GM13977 (cell line): Measurements from ENCODE around the gene ABCC1.

Experiments used
- DNase-seq: peaks from one replicate; pipeline ENCODE4 v3.0.0; 2012; ENCODE audit warnings: low spot score
- in situ Hi-C: fragments of 300-500 bp; cut with MboI; formaldehyde crosslinking; loops from one replicate; pipeline ENCODE4 v1.12.0; 2022; ENCODE audit warnings: low sequenced_read_pairs, low pct_unique_long_range_greater_than_20kb, mixed read lengths, inconsistent platforms; ENCODE audit not compliant: unreplicated experiment
- TF ChIP-seq, protein P1 (sequence below): IDR thresholded peaks from 2 replicates; pipeline ENCODE4 v1.5.1; 2012; ENCODE audit warnings: mild to moderate bottlenecking, control low read depth; ENCODE audit not compliant: insufficient read depth; ENCODE audit errors: extremely low read depth, missing control alignments

ABCC1 gene

DNA sequence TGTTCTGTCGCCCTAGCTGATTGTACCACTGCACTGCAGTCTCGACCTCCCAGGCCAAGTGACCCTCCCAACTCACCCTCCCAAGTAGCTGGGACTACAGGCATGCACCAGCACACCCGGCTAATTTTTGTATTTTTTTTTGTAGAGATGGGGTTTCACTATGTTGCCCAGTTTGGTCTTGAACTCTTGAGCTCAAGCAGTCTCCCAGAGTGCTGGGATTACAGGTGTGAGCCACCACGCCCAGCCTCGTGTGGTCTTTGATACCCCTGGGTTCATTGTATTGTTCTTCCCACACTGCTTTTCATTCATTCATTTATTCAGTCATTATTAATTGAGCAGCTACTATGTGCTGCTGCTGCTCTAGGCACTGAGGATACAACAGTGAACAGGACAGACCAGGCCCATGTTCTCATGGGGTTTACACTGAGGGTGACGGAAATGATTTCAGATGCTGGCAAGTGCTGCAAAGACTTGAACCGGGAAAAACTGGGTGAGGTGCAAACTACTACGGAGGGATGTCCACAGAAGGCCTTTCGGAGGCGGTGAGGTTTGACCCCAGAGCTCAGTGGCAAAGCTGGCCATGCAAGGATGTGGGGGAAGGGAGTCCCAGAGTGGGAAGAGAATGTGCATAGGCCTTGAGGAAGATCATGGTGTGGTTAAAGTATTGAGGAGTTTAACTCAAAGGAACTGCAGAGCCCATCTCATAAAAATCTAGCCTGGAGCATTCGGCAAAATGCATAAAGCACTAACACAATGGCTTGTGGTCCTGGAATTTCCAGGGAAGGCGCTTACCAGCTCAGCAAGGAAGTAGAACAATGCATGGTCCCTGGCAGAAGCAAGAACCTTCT, 10.9 kb downstream of the ABCC1 start:
- TF ChIP-seq, protein P1, sequence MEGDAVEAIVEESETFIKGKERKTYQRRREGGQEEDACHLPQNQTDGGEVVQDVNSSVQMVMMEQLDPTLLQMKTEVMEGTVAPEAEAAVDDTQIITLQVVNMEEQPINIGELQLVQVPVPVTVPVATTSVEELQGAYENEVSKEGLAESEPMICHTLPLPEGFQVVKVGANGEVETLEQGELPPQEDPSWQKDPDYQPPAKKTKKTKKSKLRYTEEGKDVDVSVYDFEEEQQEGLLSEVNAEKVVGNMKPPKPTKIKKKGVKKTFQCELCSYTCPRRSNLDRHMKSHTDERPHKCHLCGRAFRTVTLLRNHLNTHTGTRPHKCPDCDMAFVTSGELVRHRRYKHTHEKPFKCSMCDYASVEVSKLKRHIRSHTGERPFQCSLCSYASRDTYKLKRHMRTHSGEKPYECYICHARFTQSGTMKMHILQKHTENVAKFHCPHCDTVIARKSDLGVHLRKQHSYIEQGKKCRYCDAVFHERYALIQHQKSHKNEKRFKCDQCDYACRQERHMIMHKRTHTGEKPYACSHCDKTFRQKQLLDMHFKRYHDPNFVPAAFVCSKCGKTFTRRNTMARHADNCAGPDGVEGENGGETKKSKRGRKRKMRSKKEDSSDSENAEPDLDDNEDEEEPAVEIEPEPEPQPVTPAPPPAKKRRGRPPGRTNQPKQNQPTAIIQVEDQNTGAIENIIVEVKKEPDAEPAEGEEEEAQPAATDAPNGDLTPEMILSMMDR = no peak
- in situ Hi-C loops = no loop called here
- no peak for DNase-seq

DNA sequence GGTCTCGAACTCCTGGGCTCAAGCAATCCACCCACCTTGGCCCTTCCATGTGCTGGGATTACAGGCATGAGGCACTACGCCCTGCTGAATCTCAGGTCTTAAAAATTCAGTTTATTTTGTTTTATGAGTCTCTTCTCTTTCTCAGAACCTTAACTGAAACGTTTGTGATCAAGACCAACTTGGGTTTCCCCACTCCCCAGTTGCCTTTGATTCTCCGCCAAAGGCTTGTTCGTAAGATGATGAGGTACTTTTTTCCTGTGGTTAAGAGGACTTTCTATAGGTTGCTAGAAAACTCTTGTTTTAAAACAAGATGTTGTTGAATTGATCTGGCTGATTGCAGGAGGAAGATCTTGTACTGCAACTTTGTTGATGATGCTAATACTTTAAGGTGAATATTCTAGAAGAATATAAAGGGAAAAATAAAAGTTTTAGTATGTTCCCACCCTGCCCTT, 11.7 kb downstream of the ABCC1 start:
- peak; percentile 77 for DNase-seq
- TF ChIP-seq, protein P1 = no peak
- in situ Hi-C loops = no loop called here

DNA sequence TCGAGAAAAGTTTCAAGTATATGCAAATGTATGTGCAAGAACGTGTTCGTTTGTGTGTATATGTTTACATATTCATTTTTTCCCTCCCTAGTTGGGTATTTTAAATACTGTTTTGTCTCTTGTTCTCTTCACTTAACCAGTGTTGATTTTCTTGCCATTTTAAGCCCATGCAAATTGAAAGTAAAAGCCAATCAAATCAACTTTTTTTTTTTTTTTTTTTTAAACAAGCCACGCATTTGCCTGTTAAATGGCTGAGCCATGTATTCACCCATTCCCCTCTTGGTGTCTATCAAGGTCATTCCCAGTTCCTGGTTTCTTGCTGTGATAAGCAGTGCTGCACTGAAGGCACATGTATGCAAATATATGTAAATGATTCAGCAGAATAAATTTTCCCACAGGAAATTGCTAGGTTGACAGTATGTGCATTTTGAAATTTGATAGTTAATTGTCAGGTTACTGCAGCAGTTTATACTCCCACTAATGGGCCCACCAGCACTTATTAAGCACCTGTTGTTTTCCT, 12.2 kb downstream of the ABCC1 start:
- DNase-seq = peak; percentile 38
- in situ Hi-C loops = no loop called here
- TF ChIP-seq, protein P1 = no peak

DNA sequence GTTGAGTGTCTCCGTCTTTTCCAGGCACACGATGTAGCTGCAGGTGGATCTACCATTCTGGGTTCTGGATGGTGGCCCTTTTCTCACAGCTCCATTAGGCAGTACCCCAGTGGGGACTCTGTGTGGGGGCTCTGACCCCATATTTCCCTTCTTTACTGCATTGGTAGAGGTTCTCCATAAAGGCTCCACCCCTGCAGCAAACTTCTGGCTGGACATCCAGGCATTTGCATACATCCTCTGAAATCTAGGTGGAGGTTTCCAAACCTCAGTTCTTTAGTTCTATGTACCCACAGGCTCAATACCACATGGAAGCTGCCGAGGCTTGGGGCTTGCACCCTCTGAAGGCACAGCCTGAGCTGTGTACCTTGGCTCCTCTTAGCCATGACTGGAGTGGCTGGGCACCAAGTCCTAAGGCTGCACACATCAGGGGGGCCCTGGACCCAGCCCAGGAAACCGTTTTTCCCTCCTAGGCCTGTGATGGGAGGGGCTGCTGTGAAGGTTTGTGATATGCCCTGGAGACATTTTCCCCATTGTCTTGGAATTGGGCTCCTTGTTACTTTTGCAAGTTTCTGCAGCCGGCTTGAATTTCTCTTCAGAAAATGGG, 14.0 kb downstream of the ABCC1 start:
- TF ChIP-seq, protein P1 = no peak
- in situ Hi-C loops = no loop called here
- no peak for DNase-seq

DNA sequence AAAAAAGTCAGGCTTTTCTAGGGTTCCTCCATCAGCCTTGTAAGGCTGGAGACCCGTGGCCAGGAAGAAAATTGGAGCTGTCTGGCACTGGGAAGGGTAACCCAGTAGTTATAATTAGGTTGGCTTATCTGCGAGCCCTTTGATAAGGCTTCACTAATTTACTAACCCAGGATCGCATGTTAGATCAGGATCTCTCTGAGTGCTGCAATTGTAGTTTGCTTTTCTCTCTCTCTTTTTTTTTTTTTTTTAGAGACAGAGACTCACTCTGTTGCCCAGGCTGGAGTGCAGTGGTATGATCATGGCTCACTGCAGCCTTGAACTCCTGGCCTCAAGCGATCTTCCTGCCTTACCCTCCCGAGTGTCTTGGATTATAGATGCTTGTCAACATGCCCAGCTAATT, 17.0 kb downstream of the ABCC1 start:
- in situ Hi-C loops = no loop called here
- TF ChIP-seq, protein P1 = no peak
- no peak for DNase-seq

DNA sequence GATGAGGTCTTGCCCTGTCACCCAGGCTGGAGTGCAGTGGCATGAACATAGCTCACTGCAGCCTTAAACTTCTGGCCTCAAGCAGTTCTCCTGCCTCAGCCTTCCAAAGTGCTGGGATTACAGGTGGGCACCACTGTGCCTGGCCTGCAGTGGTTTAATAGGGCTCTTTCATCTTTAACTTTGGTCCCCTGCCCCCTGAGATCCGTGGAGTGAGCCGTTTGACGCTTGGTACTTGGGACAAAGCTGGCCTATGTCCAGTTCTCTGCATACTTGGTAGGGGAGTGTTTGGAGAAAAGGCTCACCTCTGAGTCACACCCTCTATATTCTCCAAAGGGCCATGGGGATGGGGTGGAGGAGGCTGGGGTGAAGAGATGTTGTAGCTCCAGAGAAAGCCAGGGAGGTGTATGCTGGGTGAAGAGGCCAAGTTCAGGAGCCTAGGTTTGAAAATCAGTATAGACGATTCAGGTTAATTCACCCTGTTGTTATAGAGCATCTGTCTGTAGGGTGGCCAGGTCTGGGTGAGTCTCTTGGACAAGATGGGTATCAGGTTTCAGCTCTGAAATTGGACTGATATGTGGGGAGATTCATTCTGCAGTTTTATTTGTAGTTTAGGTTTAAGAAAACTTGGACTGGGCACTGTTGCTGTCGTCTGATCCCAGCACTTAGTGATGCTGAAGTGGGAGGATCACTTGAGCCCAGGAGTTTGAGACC, 17.6 kb downstream of the ABCC1 start:
- TF ChIP-seq, protein P1 = no peak
- in situ Hi-C loops = no loop called here

More for the DNA sequence above, 17.6 kb downstream of the ABCC1 start:
- no peak for DNase-seq
